H1 (cell line): ENCODE measurements around the gene PDXDC1. TPM values are rescaled to one million over a fixed set of nuclear protein-coding genes. Genes with fewer than 3 reads are reported as not detected.
A peak's percentile ranks its signal among the peaks of the same experiment; 100 is the strongest.
"Not testable (repeated sequence)": the region's sequence is repeated elsewhere in the genome, so short reads cannot be mapped to it uniquely, and the experiment has no call there.

Source experiments
- CTCF ChIA-PET: fragments of 300-600 bp; sonication (Branson Sonifier 250); formaldehyde crosslinking; loops from one replicate; lab custom pipeline; 2021; ENCODE audit not compliant: partially characterized antibody; lab: Charles Lee
- POLR2A ChIA-PET: fragments of 300-600 bp; sonication (Branson Sonifier 250); formaldehyde crosslinking; loops from one replicate; lab custom pipeline; 2021; ENCODE audit warnings: inconsistent platforms; ENCODE audit not compliant: partially characterized antibody; lab: Charles Lee
- DNase-seq, 2 experiments: peaks; one replicate each; pipeline versions ENCODE4 v3.0.0 to v3.0.0-alpha.2; 2010 to 2022; ENCODE audit warnings: low spot score in 2 of 2, low read depth in 1 of 2, mixed read lengths in 1 of 2
- FAIRE-seq: peaks from 2 replicates; lab custom pipeline; 2011; peaks lifted over from hg19 to GRCh38; lab: Jason Lieb, UNC
- H2AFZ ChIP-seq: 2 replicates; pipeline ENCODE4 v1.8.1; 2012; ENCODE audit warnings: low read length, inconsistent platforms
- H2AK5ac ChIP-seq: 2 replicates; pipeline ENCODE4 v1.6.1; 2013; ENCODE audit warnings: low read depth, low read length
- H2BK120ac ChIP-seq: replicated peaks from 2 replicates; pipeline ENCODE3; 2013; ENCODE audit warnings: low read depth, low read length, inconsistent platforms
- H2BK12ac ChIP-seq: 2 replicates; pipeline ENCODE4 v1.6.1; 2013; ENCODE audit warnings: low read depth, low read length
- H2BK15ac ChIP-seq: 2 replicates; pipeline ENCODE4 v1.6.1; 2013; ENCODE audit warnings: low read length
- H2BK20ac ChIP-seq: 2 replicates; pipeline ENCODE4 v1.6.1; 2013; ENCODE audit warnings: low read length
- H2BK5ac ChIP-seq: 2 replicates; pipeline ENCODE4 v1.6.1; 2013; ENCODE audit warnings: low read depth, low read length
- H3K14ac ChIP-seq: 2 replicates; pipeline ENCODE4 v1.6.1; 2013; ENCODE audit warnings: inconsistent platforms; ENCODE audit not compliant: insufficient read length
- H3K18ac ChIP-seq: 2 replicates; pipeline ENCODE4 v1.6.1; 2013; ENCODE audit warnings: low read length; ENCODE audit errors: extremely low read depth
- H3K23ac ChIP-seq: 2 replicates; pipeline ENCODE4 v1.6.1; 2013; ENCODE audit warnings: inconsistent platforms; ENCODE audit not compliant: insufficient read length
- H3K23me2 ChIP-seq: 2 replicates; pipeline ENCODE4 v1.6.1; 2013; ENCODE audit warnings: low read depth, low read length
- H3K27ac ChIP-seq: 2 replicates; pipeline ENCODE4 v1.6.1; 2011; ENCODE audit warnings: low read depth, low read length, inconsistent platforms
- H3K27me3 ChIP-seq, 4 experiments: replicated peaks in 1 of 4; 1 replicate in 1 of 4; 2 replicates in 3 of 4; pipeline versions ENCODE4 v1.6.1 to v1.8.1; 2011 to 2013; ENCODE audit warnings: low read length in 3 of 4, mild to moderate bottlenecking in 3 of 4, inconsistent platforms in 2 of 4, mixed read lengths in 2 of 4, moderate library complexity in 1 of 4; ENCODE audit not compliant: control insufficient read depth in 3 of 4, insufficient read depth in 3 of 4; ENCODE audit errors: extremely low read depth in 1 of 4
- H3K36me3 ChIP-seq, 4 experiments: 2 replicates each; pipeline versions ENCODE4 v1.6.1 to v1.8.1; 2011 to 2013; ENCODE audit warnings: mild to moderate bottlenecking in 4 of 4, low read length in 3 of 4, moderate library complexity in 2 of 4, control low read depth in 1 of 4, inconsistent platforms in 1 of 4; ENCODE audit not compliant: insufficient read depth in 4 of 4, control insufficient read depth in 2 of 4
- H3K4ac ChIP-seq: replicated peaks from 2 replicates; pipeline ENCODE3; 2013; ENCODE audit warnings: low read length, low read depth, mixed read lengths, inconsistent platforms; ENCODE audit not compliant: insufficient read length
- H3K4me1 ChIP-seq, 4 experiments: replicated peaks in 1 of 4; 1 replicate in 1 of 4; 2 replicates in 3 of 4; pipeline versions ENCODE4 v1.6.1 to v1.8.1; 2011 to 2013; ENCODE audit warnings: low read length in 3 of 4, inconsistent platforms in 2 of 4, mixed read lengths in 1 of 4; ENCODE audit not compliant: insufficient read depth in 4 of 4, control insufficient read depth in 3 of 4
- H3K4me2 ChIP-seq, 2 experiments: 2 replicates each; pipeline versions ENCODE4 v1.6.1 to v1.8.1; 2011 to 2013; ENCODE audit warnings: low read depth in 2 of 2, low read length in 2 of 2, control low read depth in 1 of 2, inconsistent platforms in 1 of 2, mild to moderate bottlenecking in 1 of 2; ENCODE audit not compliant: insufficient read depth in 1 of 2
- H3K4me3 ChIP-seq, 4 experiments: fragments of 200-600, 300-600 bp in 1 of 4; sonication (generic), shearing (Covaris generic), sonication (Bioruptor Twin) in 1 of 4; 2 replicates each; pipeline versions ENCODE4 v1.5.1 to v1.8.1; 2011 to 2016; ENCODE audit warnings: low read length in 4 of 4, low read depth in 3 of 4, control low read depth in 2 of 4, inconsistent platforms in 2 of 4, mild to moderate bottlenecking in 2 of 4, mixed read lengths in 1 of 4, moderate library complexity in 1 of 4; ENCODE audit not compliant: insufficient read depth in 2 of 4; ENCODE audit errors: extremely low read depth in 1 of 4
- H3K56ac ChIP-seq: replicated peaks from 2 replicates; pipeline ENCODE3; 2013; ENCODE audit warnings: low read depth, mild to moderate bottlenecking, mixed read lengths, low read length, inconsistent platforms; ENCODE audit not compliant: insufficient read length
- H3K79me1 ChIP-seq: 2 replicates; pipeline ENCODE4 v1.6.1; 2013; ENCODE audit warnings: low read depth, low read length, control low read depth
- H3K79me2 ChIP-seq, 2 experiments: 2 replicates each; pipeline versions ENCODE4 v1.6.1 to v1.8.1; 2012 to 2013; ENCODE audit warnings: low read length in 2 of 2, mild to moderate bottlenecking in 2 of 2, inconsistent platforms in 1 of 2; ENCODE audit not compliant: insufficient read depth in 2 of 2, control insufficient read depth in 1 of 2
- H3K9ac ChIP-seq, 4 experiments: replicated peaks in 1 of 4; 1 replicate in 1 of 4; 2 replicates in 3 of 4; pipeline versions ENCODE4 v1.6.1 to v1.8.1; 2011 to 2013; ENCODE audit warnings: low read depth in 3 of 4, low read length in 3 of 4, control low read depth in 2 of 4, mild to moderate bottlenecking in 2 of 4, moderate library complexity in 2 of 4, inconsistent platforms in 1 of 4; ENCODE audit errors: extremely low read depth in 1 of 4
- H3K9me3 ChIP-seq, 2 experiments: 2 replicates each; pipeline versions ENCODE4 v1.6.1 to v1.8.1; 2012 to 2013; ENCODE audit warnings: mild to moderate bottlenecking in 2 of 2, moderate library complexity in 2 of 2, control low read depth in 1 of 2, inconsistent platforms in 1 of 2, low read depth in 1 of 2, low read length in 1 of 2, mixed read lengths in 1 of 2; ENCODE audit not compliant: insufficient read depth in 2 of 2
- H4K20me1 ChIP-seq, 2 experiments: replicated peaks in 1 of 2; 2 replicates each; pipeline versions ENCODE3 to v1.8.1; 2011 to 2013; ENCODE audit warnings: inconsistent platforms in 2 of 2, low read length in 2 of 2, mild to moderate bottlenecking in 1 of 2; ENCODE audit not compliant: insufficient read depth in 2 of 2, control insufficient read depth in 1 of 2
- H4K5ac ChIP-seq: 2 replicates; pipeline ENCODE4 v1.6.1; 2013; ENCODE audit warnings: low read length, low read depth, mixed read lengths, inconsistent platforms; ENCODE audit not compliant: insufficient read length
- H4K8ac ChIP-seq: 2 replicates; pipeline ENCODE4 v1.8.0; 2013; ENCODE audit warnings: mild to moderate bottlenecking, moderate library complexity, low read length, inconsistent platforms; ENCODE audit not compliant: insufficient read depth; ENCODE audit errors: extremely low read depth
- H4K91ac ChIP-seq: replicated peaks from 2 replicates; pipeline ENCODE3; 2013; ENCODE audit warnings: low read length, mixed read lengths, inconsistent platforms; ENCODE audit not compliant: insufficient read length
- WGBS, 2 experiments: shearing (Covaris generic) in 1 of 2; methylation state at CpG; one replicate each; pipeline versions ENCODE4 v1.1.6 to v1.1.7; 2013 to 2015; ENCODE audit warnings: low lambda C conversion rate in 2 of 2, mixed read lengths in 2 of 2, inconsistent platforms in 1 of 2, low coverage in 1 of 2, missing lambda C conversion rate in 1 of 2; ENCODE audit not compliant: insufficient replicate concordance in 2 of 2, insufficient coverage in 1 of 2, insufficient read length in 1 of 2; ENCODE audit errors: extremely low coverage in 1 of 2, missing lambda C conversion rate in 1 of 2; 5-methylcytosine and 5-hydroxymethylcytosine counted together
- polyA plus RNA-seq, 7 experiments: library from polyadenylated mRNA; depleted of rRNA in 3 of 7; stranded (reverse) in 5 of 7; unstranded in 2 of 7; fragments of >200 nt in 5 of 7; fragments of 200-250 nt in 2 of 7; gene quantifications; 1 replicate in 5 of 7; 2 replicates in 1 of 7; 4 replicates in 1 of 7; pipeline versions ENCODE4 v1.2.1 to v1.2.3, GENCODE V29; 2011 to 2013; ENCODE audit warnings: missing spikeins in 2 of 7, mixed read lengths in 2 of 7
- total RNA-seq: library from RNA; stranded (reverse); fragmentation: NEBNext Ultra II Directional; extraction: Animal tissue kit (Norgen Biotek cat#: 25700); gene quantifications from 2 replicates; pipeline ENCODE4 v1.2.1, GENCODE V29; 2021

The PDXDC1 gene
- total and polyA plus RNA-seq, 2 of the 8 experiments (the other 6 are each of a cell fraction or from before 2014, with no cell fraction given), result 56.6 to 118 TPM

- H3K79me2 ChIP-seq, H3K27me3 ChIP-seq, POLR2A ChIA-PET, H3K9ac ChIP-seq, H3K23ac ChIP-seq, H3K4me1 ChIP-seq, H4K91ac ChIP-seq, H3K23me2 ChIP-seq, H2BK5ac ChIP-seq, H3K14ac ChIP-seq, H3K9me3 ChIP-seq, H4K5ac ChIP-seq, H3K4ac ChIP-seq, H2AFZ ChIP-seq, H4K20me1 ChIP-seq, H4K8ac ChIP-seq, H2BK12ac ChIP-seq, H2BK120ac ChIP-seq, H3K18ac ChIP-seq, H3K4me3 ChIP-seq, DNase-seq, H3K4me2 ChIP-seq, H2BK15ac ChIP-seq, H3K56ac ChIP-seq, H3K27ac ChIP-seq, H2AK5ac ChIP-seq, H2BK20ac ChIP-seq, FAIRE-seq, CTCF ChIA-PET, H3K79me1 ChIP-seq: not testable (repeated sequence)
- 89% methylated on average over 3 of the region's 3 CpGs; no CpG with 5 or more reads in 1 of the 2 experiments for WGBS, 2 experiments
- peaks cover 0 to 13% (median 4%) of the 10 kb centered on the region in 4 experiments; a peak in 3 of 8 replicates for H3K36me3 ChIP-seq
Measured at GRCh38 chr16:14999845-15000244, 25.0 kb downstream of the PDXDC1 start.

- Histone ChIP-seq H3K36me3 (peaks cover 0 to 18% (median 7%) of the 10 kb centered on the region in 4 experiments; a peak in 4 of 8 replicates), H3K9ac (peak overlapping the region in 1 of 4 experiments; percentile 34; a peak in 1 of 7 replicates)
- H4K91ac ChIP-seq, H3K56ac ChIP-seq, H2BK20ac ChIP-seq, H3K79me2 ChIP-seq, H3K79me1 ChIP-seq, H2AK5ac ChIP-seq, H2AFZ ChIP-seq, H3K4me2 ChIP-seq, DNase-seq, H3K4me3 ChIP-seq, H4K5ac ChIP-seq, H3K4me1 ChIP-seq, H3K27me3 ChIP-seq, H2BK5ac ChIP-seq, H3K27ac ChIP-seq, H3K18ac ChIP-seq, H3K14ac ChIP-seq, H3K23me2 ChIP-seq, H4K20me1 ChIP-seq, H2BK15ac ChIP-seq, FAIRE-seq, H2BK120ac ChIP-seq, CTCF ChIA-PET, H2BK12ac ChIP-seq, POLR2A ChIA-PET, H4K8ac ChIP-seq, H3K23ac ChIP-seq, H3K9me3 ChIP-seq, H3K4ac ChIP-seq: not testable (repeated sequence)
- WGBS, 2 experiments, result 89% methylated on average over 1 of the region's 3 CpGs; no CpG with 5 or more reads in 1 of the 2 experiments
Measured at GRCh38 chr16:15002448-15002847, 27.6 kb downstream of the PDXDC1 start.
